HG03280 (cell line): ENCODE results near the gene CMTM3.
"Not testable (repeated sequence)": the region's sequence is repeated elsewhere in the genome, so short reads cannot be mapped to it uniquely, and the experiment has no call there.

Experiments used
- ATAC-seq: cut with Tn5 transposase; IDR thresholded peaks from one replicate; pipeline ENCODE4 v1.9.1; 2021; ENCODE audit warnings: mild to moderate bottlenecking, moderate library complexity; ENCODE audit not compliant: unreplicated experiment

Gene CMTM3

GRCh38 chr16:66631558-66631957, 27.1 kb downstream of the CMTM3 start:
- not testable (repeated sequence) for ATAC-seq

- no peak for ATAC-seq
Observed at GRCh38 chr16:66634527-66635196, 30.2 kb downstream of the CMTM3 start.

DNA sequence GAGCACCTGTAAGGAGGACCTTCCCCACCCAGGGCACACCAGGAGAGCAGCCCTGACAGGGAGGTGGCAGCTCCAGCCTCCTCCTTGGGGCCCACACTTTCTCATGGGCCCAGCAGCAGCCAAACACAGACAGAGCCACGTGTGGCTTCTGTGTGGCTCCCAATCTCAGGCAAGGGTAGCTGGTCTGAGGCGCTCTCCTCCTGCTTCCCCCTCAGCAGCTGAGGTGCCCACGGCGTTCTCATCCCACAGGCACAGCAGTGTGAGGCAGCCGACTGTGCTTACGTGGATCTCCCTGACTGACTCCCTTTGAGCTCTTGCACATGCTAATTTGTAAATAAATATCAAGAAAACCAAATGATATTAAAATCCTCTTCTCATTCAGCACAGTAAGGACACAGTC, 30.9 kb downstream of the CMTM3 start:
- ATAC-seq, result no peak

DNA sequence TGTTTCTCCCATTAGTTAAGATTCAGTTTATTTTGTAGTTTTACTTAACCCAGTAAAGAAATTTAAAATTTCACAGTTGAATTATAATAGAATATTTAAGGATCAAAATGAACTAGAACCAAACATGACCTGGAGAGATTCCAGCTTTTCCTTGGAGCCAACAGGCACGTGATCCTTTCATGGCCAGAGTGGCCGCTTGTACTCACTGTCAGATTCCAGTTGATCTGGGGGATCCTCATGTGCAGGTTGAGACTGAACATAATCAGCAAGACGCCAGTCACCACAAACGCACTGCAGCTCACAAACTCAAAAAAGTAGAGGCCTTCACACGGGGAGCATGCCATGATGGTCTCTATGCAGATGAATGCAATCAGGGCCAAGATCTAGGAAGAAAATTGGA, 31.7 kb downstream of the CMTM3 start:
- ATAC-seq, result no peak

- no peak for ATAC-seq
Observed at GRCh38 chr16:66637806-66638205, 33.3 kb downstream of the CMTM3 start.

- no peak for ATAC-seq
Observed at GRCh38 chr16:66639091-66639885, 34.8 kb downstream of the CMTM3 start.

- ATAC-seq, result no peak
Observed at GRCh38 chr16:66640724-66641314, 36.3 kb downstream of the CMTM3 start.

GRCh38 chr16:66641387-66641786, 36.9 kb downstream of the CMTM3 start:
- ATAC-seq, result no peak

GRCh38 chr16:66647866-66648265, 43.4 kb downstream of the CMTM3 start:
- no peak for ATAC-seq

GRCh38 chr16:66649167-66649566, 44.7 kb downstream of the CMTM3 start:
- ATAC-seq, result no peak

GRCh38 chr16:66649636-66650205, 45.2 kb downstream of the CMTM3 start:
- ATAC-seq, result no peak

DNA sequence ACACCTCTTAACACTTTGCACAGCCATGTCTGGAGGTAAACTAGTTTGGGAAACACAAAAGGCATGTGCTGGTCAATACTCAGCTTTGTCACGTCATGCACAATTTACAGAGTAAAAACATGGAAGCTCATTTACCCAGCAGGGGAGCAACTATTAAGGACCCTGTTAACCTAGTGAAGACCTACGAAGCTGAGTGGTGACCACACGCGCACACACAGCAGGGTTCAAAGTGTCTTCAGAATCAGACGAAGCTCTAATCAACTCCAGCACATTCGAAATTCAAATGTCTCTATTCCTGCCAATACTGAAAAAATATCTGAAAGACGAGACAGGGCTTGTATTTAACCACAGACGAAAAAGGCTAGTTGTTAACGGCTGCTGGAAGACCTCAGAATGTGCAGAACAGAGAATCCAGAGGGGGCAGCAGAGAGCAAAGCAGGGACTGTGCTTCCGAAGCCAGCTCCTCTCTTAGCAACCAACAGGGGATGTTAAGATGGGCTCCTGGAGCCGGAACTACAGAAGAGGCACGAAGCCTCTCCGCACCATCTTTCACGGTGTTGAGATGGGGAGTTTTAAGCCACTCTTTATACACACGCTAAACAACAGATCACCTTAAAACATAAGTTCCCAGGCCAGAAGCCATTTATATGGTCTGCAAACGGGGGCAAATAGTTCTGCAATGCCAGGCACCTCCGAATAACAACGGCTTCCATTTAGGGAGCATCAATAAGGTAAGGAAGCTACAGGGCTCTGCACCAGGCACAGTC, 46.4 kb downstream of the CMTM3 start:
- ATAC-seq, result peak; percentile 93

GRCh38 chr16:66651474-66651765, 46.9 kb downstream of the CMTM3 start:
- ATAC-seq, result no peak

DNA sequence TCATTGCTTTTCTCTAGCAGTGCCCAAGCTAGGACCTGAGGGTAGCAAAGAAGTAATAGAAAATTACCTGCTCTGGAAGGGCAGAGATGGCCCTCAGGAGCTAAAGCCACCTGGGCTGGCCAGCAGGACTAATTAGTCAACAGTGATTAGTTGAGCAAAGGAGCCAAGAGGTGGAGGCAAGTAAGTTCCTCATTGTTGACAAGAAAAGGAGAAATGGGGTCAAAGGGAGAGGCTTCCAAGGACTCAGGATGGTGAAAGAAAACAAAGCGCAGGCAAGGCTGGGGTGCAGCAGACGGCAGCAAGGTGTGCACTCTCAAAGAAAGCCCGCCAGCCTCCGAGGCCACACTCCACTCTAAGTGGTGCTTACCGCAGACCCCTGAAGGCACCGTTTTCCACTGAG, 47.5 kb downstream of the CMTM3 start:
- ATAC-seq, result no peak

- no peak for ATAC-seq
Observed at GRCh38 chr16:66652661-66653360, 48.3 kb downstream of the CMTM3 start.

- ATAC-seq, result no peak
Observed at GRCh38 chr16:66653581-66654350, 49.3 kb downstream of the CMTM3 start.

DNA sequence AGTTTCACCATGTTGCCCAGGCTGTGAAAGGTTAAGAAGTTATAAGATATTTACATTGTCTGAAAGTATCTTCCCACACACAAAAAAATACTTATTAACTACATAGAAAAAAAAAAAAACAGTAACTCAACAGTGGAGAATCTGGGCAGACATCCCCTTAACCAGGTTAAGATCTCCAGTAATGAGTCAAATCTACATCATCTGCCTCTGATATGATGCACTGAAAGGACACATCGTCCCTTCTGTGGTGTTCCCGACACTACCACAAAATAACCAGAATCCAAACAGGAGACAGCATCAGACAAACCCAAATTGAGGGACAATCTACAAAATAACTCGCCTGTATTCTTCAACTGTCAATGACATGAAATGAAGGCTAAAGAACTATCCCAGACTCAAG, 52.0 kb downstream of the CMTM3 start:
- no peak for ATAC-seq

DNA sequence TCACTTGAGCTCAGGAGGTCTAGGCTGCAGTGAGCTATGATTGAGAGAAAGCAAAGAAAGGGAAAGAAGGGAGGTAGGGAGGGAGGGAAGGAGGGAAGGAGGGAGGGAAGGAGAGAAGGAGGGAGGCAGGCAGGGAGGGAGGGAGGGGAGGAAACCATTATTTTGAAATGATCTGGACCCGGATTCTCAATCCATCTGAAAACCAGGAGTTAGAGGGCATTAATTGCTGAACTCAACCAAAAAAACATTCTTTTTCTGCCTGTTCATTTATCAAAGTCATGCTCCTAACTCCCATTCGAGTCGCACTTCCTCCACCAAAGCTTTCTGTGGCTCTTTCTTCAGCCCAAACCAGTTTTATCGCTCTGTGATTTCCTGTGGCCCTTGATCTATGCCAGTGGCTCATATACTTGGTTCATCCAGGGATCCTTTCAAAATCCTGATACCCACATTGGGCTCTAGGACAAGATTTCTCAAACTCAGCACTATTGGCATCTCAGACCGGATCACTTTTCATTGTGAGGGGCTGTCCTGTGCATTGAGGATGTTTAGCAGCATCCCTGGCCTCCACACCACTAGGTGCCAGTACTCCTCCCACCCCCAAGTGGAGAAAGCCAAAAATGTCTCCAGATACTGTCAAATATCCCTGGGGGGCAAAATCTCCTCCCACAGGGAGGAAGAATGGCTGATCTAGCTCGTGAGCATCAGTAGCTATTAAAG, 53.8 kb downstream of the CMTM3 start:
- no peak for ATAC-seq

DNA sequence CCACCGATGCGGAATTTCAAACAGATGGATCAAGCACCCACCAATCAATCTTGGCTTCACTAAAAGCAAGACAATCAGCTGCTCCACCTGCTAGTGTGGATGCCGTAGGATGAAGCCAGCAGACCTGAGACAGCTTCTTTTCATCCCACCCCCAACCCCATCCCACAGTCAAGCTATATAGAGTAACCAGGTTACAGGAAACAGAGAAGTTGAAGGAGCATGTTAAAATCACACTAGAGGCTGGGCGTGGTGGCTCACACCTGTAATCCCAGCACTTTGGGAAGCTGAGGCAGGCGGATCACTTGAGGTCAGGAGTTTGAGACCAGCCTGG, 54.3 kb downstream of the CMTM3 start:
- ATAC-seq, result no peak
